Epithelial cell of esophagus (primary cell): Measurements from ENCODE around the gene WDR91.
A peak's percentile ranks its signal among the peaks of the same experiment; 100 is the strongest.
"Not testable (repeated sequence)": the region's sequence is repeated elsewhere in the genome, so short reads cannot be mapped to it uniquely, and the experiment has no call there.

Experiments used
- DNase-seq: peaks from one replicate; pipeline ENCODE4 v3.0.0; 2010; ENCODE audit warnings: low read depth
- H3K4me3 ChIP-seq: 2 replicates; pipeline ENCODE4 v1.5.1; 2011; ENCODE audit warnings: mild to moderate bottlenecking, low read length, control low read depth
- CTCF ChIP-seq: IDR thresholded peaks from 2 replicates; pipeline ENCODE4 v1.5.1; 2011; ENCODE audit warnings: low read depth, mild to moderate bottlenecking, low read length, control low read depth, inconsistent platforms; ENCODE audit not compliant: insufficient read depth; ENCODE audit errors: missing control alignments

Gene WDR91

GRCh38 chr7:135178364-135178763, 33.0 kb downstream of the WDR91 start:
- no peak overlapping the region for H3K4me3 ChIP-seq
- no peak for TF ChIP-seq CTCF
- no peak for DNase-seq

GRCh38 chr7:135177028-135177696, 34.2 kb downstream of the WDR91 start:
- TF ChIP-seq CTCF = no peak
- H3K4me3 ChIP-seq = no peak overlapping the region
- DNase-seq = peak; percentile 98

- peak; percentile 91 for DNase-seq
- no peak for TF ChIP-seq CTCF
- no peak overlapping the region for H3K4me3 ChIP-seq
Measured at GRCh38 chr7:135175931-135176330, 35.4 kb downstream of the WDR91 start.

GRCh38 chr7:135174941-135175340, 36.4 kb downstream of the WDR91 start:
- DNase-seq = no peak
- TF ChIP-seq CTCF = no peak
- no peak overlapping the region for H3K4me3 ChIP-seq

- DNase-seq, H3K4me3 ChIP-seq: not testable (repeated sequence)
Measured at GRCh38 chr7:135173916-135174315, 37.4 kb downstream of the WDR91 start.

- H3K4me3 ChIP-seq = not testable (repeated sequence)
- peak; percentile 81 for DNase-seq
Measured at GRCh38 chr7:135171581-135172291, 39.6 kb downstream of the WDR91 start.

- H3K4me3 ChIP-seq = peak overlapping the region; percentile 73
- not testable (repeated sequence) for DNase-seq
Measured at GRCh38 chr7:135170998-135171481, 40.3 kb downstream of the WDR91 start.

GRCh38 chr7:135170274-135170997, 40.9 kb downstream of the WDR91 start, which contains the start of gene CYREN:
Gene CYREN (minus strand): TSS chr7:135170707. CDS start chr7:135168922, 1,785 bp downstream.
- peak within 1 kb of the TSS; percentile 73 for H3K4me3 ChIP-seq
- TF ChIP-seq CTCF = peak; percentile 48
- peak; percentile 92 for DNase-seq
